IMR-90 (cell line): ENCODE results near the gene UBE2E2. TPM values are rescaled to one million over a fixed set of nuclear protein-coding genes. Genes with fewer than 3 reads are reported as not detected.

Experiments
- ATAC-seq: fragments of 200-7000 bp; cut with Tn5 transposase; 2 replicates; pipeline ENCODE4 v1.9.1; 2020; ENCODE audit warnings: low read depth, mild to moderate bottlenecking, moderate library complexity
- BruUV-seq: library from RNA; stranded (reverse); fragments of 400-500 nt; replicated peaks from 2 replicates; lab custom pipeline; 2021; lab: Mats Ljungman, UMichigan
- CTCF ChIA-PET: fragments of 300-600 bp; formaldehyde crosslinking; extraction: SDS; loops from one replicate; lab custom pipeline; 2021; ENCODE audit warnings: antibody characterized with exemption; lab: Yijun Ruan, JAX
- POLR2A ChIA-PET: fragments of 300-600 bp; sonication (Branson Sonifier 250); formaldehyde crosslinking; loops from one replicate; lab custom pipeline; 2022; ENCODE audit warnings: antibody characterized with exemption; ENCODE audit not compliant: unreplicated experiment; lab: Charles Lee
- DNase-seq: peaks from one replicate; pipeline ENCODE4 v3.0.0; 2013
- H2AFZ ChIP-seq: replicated peaks from 2 replicates; pipeline ENCODE3; 2013; ENCODE audit warnings: low read length, mild to moderate bottlenecking; ENCODE audit not compliant: poor library complexity
- H2AK5ac ChIP-seq: 2 replicates; pipeline ENCODE4 v1.6.1; 2013; ENCODE audit warnings: low read depth, low read length, inconsistent platforms
- H2AK9ac ChIP-seq: replicated peaks from 2 replicates; pipeline ENCODE3; 2013; ENCODE audit warnings: mild to moderate bottlenecking, low read depth, low read length, moderate library complexity; ENCODE audit not compliant: poor library complexity
- H2BK120ac ChIP-seq: 2 replicates; pipeline ENCODE4 v1.6.1; 2013; ENCODE audit warnings: low read depth, low read length, inconsistent platforms
- H2BK15ac ChIP-seq: 3 replicates; pipeline ENCODE4 v1.6.1; 2013; ENCODE audit warnings: low read depth, low read length, inconsistent platforms
- H2BK20ac ChIP-seq: 2 replicates; pipeline ENCODE4 v1.6.1; 2013; ENCODE audit warnings: low read depth, mild to moderate bottlenecking, inconsistent platforms, low read length, moderate library complexity
- H2BK5ac ChIP-seq: 2 replicates; pipeline ENCODE4 v1.6.1; 2013; ENCODE audit warnings: mild to moderate bottlenecking, low read depth, low read length, inconsistent platforms; ENCODE audit not compliant: poor library complexity, severe bottlenecking
- H3K14ac ChIP-seq: replicated peaks from 2 replicates; pipeline ENCODE4 v1.6.1; 2013; ENCODE audit warnings: low read depth, low read length, inconsistent platforms
- H3K18ac ChIP-seq: 2 replicates; pipeline ENCODE4 v1.6.1; 2013; ENCODE audit warnings: low read depth, low read length, control low read depth
- H3K23ac ChIP-seq: 2 replicates; pipeline ENCODE4 v1.6.1; 2013; ENCODE audit warnings: low read depth, low read length, inconsistent platforms
- H3K27ac ChIP-seq: 2 replicates; pipeline ENCODE4 v1.5.1; 2013; ENCODE audit warnings: mild to moderate bottlenecking, control low read depth, low read length; ENCODE audit not compliant: insufficient read depth
- H3K27me3 ChIP-seq: 2 replicates; pipeline ENCODE4 v1.6.1; 2013; ENCODE audit warnings: low read length; ENCODE audit not compliant: control insufficient read depth, insufficient read depth
- H3K36me3 ChIP-seq: 2 replicates; pipeline ENCODE4 v1.6.1; 2013; ENCODE audit warnings: low read length, mixed read lengths; ENCODE audit not compliant: control insufficient read depth, insufficient read depth
- H3K4ac ChIP-seq: 2 replicates; pipeline ENCODE4 v1.6.1; 2013; ENCODE audit warnings: low read depth, low read length, inconsistent platforms
- H3K4me1 ChIP-seq: 2 replicates; pipeline ENCODE4 v1.6.1; 2013; ENCODE audit warnings: low read length, mixed read lengths; ENCODE audit not compliant: control insufficient read depth, insufficient read depth
- H3K4me2 ChIP-seq: 2 replicates; pipeline ENCODE4 v1.6.1; 2013; ENCODE audit warnings: low read depth, mild to moderate bottlenecking, control low read depth, low read length, moderate library complexity
- H3K4me3 ChIP-seq: 2 replicates; pipeline ENCODE4 v1.5.1; 2013; ENCODE audit warnings: low read depth, mild to moderate bottlenecking, control low read depth, low read length, moderate library complexity; ENCODE audit not compliant: insufficient read depth
- H3K56ac ChIP-seq: 2 replicates; pipeline ENCODE4 v1.6.1; 2013; ENCODE audit warnings: low read length, inconsistent platforms; ENCODE audit not compliant: insufficient read depth; ENCODE audit errors: extremely low read depth
- H3K79me1 ChIP-seq, 2 experiments: 2 replicates each; pipeline ENCODE4 v1.6.1; 2013; ENCODE audit warnings: low read length in 2 of 2, inconsistent platforms in 1 of 2, low read depth in 1 of 2
- H3K9ac ChIP-seq: 2 replicates; pipeline ENCODE4 v1.6.1; 2013; ENCODE audit warnings: low read depth, low read length, control low read depth
- H3K9me1 ChIP-seq: 2 replicates; pipeline ENCODE4 v1.6.1; 2013; ENCODE audit warnings: low read length, inconsistent platforms; ENCODE audit not compliant: insufficient read depth
- H3K9me3 ChIP-seq: 2 replicates; pipeline ENCODE4 v1.6.1; 2013; ENCODE audit warnings: low read length; ENCODE audit not compliant: control insufficient read depth, insufficient read depth
- H4K20me1 ChIP-seq: 2 replicates; pipeline ENCODE4 v1.6.1; 2013; ENCODE audit warnings: low read length, inconsistent platforms; ENCODE audit not compliant: insufficient read depth
- H4K5ac ChIP-seq: 2 replicates; pipeline ENCODE4 v1.6.1; 2013; ENCODE audit warnings: mild to moderate bottlenecking, low read depth, low read length, control low read depth
- H4K8ac ChIP-seq, 2 experiments: 2 replicates each; pipeline ENCODE4 v1.6.1; 2013; ENCODE audit warnings: low read depth in 2 of 2, low read length in 2 of 2, control low read depth in 1 of 2, inconsistent platforms in 1 of 2
- H4K91ac ChIP-seq: 2 replicates; pipeline ENCODE4 v1.6.1; 2013; ENCODE audit warnings: low read depth, low read length, inconsistent platforms; ENCODE audit not compliant: insufficient read depth
- BHLHE40 ChIP-seq: fragments of 150-350 bp; IDR thresholded peaks from 2 replicates; pipeline ENCODE4 v1.6.1; 2016; ENCODE audit warnings: mild to moderate bottlenecking, low read depth, low read length
- MAZ ChIP-seq: IDR thresholded peaks from 2 replicates; pipeline ENCODE4 v1.6.1; 2012; ENCODE audit warnings: low read depth, mild to moderate bottlenecking, low read length, improper control_type of control experiment, moderate library complexity, borderline replicate concordance
- WGBS, 2 experiments: methylation state at CpG; one replicate each; pipeline versions ENCODE4 v1.1.5 to v1.1.7; 2013; ENCODE audit warnings: missing lambda C conversion rate in 2 of 2; ENCODE audit not compliant: insufficient read length in 1 of 2; ENCODE audit errors: extremely low coverage in 2 of 2; 5-methylcytosine and 5-hydroxymethylcytosine counted together
- dilution Hi-C: fragments of 300-500 bp; cut with HindIII; formaldehyde crosslinking; loops from one replicate; pipeline ENCODE4 v1.14.3; 2018; ENCODE audit warnings: low sequenced_read_pairs; ENCODE audit not compliant: unreplicated experiment
- in situ Hi-C: fragments of 300-500 bp; cut with MboI; formaldehyde crosslinking; loops from 3 replicates; pipeline ENCODE4 v1.14.3; 2019; ENCODE audit warnings: low sequenced_read_pairs, inconsistent platforms, mixed read lengths
- intact Hi-C: fragments of 100-400 bp; cut with micrococcal nuclease; formaldehyde crosslinking; loops from 2 replicates; pipeline ENCODE4 v1.10.0; 2022
- polyA plus RNA-seq, 3 experiments: library from polyadenylated mRNA; depleted of rRNA; stranded (reverse); fragments of >200 nt; gene quantifications; 2 replicates each; pipeline ENCODE4 v1.2.3, GENCODE V29; 2012; ENCODE audit warnings: low replicate concordance in 1 of 3
- total RNA-seq: library from RNA; depleted of rRNA; stranded (reverse); fragments of >200 nt; gene quantifications from 2 replicates; pipeline ENCODE4 v1.2.3, GENCODE V29; 2012
- TF ChIP-seq, protein P1 (sequence below): fragments of 150-350 bp; IDR thresholded peaks from 2 replicates; pipeline ENCODE4 v1.6.1; 2016; ENCODE audit warnings: low read depth, mild to moderate bottlenecking, low read length, moderate library complexity, borderline replicate concordance

Gene UBE2E2
- total and polyA plus RNA-seq, 2 of the 4 experiments (the other 2 are of a cell fraction) = 18.6 to 32.7 TPM

DNA sequence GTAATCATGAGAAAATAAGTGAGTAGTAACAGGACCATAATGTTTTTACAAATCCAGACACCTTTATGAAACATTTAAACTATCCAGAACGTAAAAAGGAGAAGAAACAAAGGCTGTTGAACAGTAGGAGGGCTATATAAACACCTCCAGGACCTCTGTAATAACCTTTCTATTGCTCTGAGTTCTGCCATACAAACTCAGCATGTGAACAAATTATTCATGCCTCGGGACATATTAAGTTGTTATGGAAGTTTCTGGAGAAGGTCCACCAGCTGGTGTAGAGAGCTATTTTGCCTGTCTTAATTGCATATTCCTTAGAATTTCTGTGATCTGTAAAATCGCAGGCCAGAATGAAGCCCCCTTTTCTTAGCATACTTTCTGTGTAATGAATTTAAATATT, 256.3 kb downstream of the UBE2E2 start:
- H3K4me1 ChIP-seq = peaks cover 4% of the 10 kb centered on the region
- no peaks in the 10 kb centered on the region; the same call in 1 of the 2 replicates for H4K20me1 ChIP-seq
- WGBS, 2 experiments = no CpG with 5 or more reads among the region's 3 CpGs
- no peaks in the 10 kb centered on the region for H3K36me3 ChIP-seq
- H3K9ac ChIP-seq = no peak overlapping the region
- no peak overlapping the region for H3K18ac ChIP-seq
- no peak overlapping the region for H4K5ac ChIP-seq
- no peak overlapping the region for H3K4me2 ChIP-seq
- H2AK9ac ChIP-seq = no peak overlapping the region
- H2BK20ac ChIP-seq = no peak overlapping the region
- intact Hi-C loops (no loop called here), in situ Hi-C loops (no loop called here), dilution Hi-C loops (no loop called here)
- POLR2A ChIA-PET = no interaction called here
- H3K9me3 ChIP-seq = no peaks in the 10 kb centered on the region
- DNase-seq (no peak), ATAC-seq (no peak)
- H3K27ac ChIP-seq = no peak overlapping the region
- no TSS peak for BruUV-seq
- no peak overlapping the region for H2AK5ac ChIP-seq
- CTCF ChIA-PET = no interaction called here
- H4K8ac ChIP-seq = no peak overlapping the region
- no peak overlapping the region for H4K91ac ChIP-seq
- no peak overlapping the region for H3K23ac ChIP-seq
- H3K9me1 ChIP-seq = no peaks in the 10 kb centered on the region
- H3K79me1 ChIP-seq = peaks cover 5 to 6% of the 10 kb centered on the region in 2 experiments; a peak in 1 of 4 replicates
- H2BK15ac ChIP-seq = no peak overlapping the region
- no peak overlapping the region for H2BK120ac ChIP-seq
- no peak overlapping the region for H3K4me3 ChIP-seq
- H3K56ac ChIP-seq = no peak overlapping the region
- H3K27me3 ChIP-seq = no peaks in the 10 kb centered on the region
- no peak overlapping the region for H3K4ac ChIP-seq
- no peak overlapping the region for H3K14ac ChIP-seq
- no peak overlapping the region for H2BK5ac ChIP-seq
- TF ChIP-seq, protein P1, sequence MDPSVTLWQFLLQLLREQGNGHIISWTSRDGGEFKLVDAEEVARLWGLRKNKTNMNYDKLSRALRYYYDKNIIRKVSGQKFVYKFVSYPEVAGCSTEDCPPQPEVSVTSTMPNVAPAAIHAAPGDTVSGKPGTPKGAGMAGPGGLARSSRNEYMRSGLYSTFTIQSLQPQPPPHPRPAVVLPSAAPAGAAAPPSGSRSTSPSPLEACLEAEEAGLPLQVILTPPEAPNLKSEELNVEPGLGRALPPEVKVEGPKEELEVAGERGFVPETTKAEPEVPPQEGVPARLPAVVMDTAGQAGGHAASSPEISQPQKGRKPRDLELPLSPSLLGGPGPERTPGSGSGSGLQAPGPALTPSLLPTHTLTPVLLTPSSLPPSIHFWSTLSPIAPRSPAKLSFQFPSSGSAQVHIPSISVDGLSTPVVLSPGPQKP = no peak
- TF ChIP-seq MAZ (no peak), BHLHE40 (no peak)
- no peak overlapping the region for H2AFZ ChIP-seq
